ENCODE measurements around the gene BAIAP2L2. TPM values are rescaled to one million over a fixed set of nuclear protein-coding genes. Genes with fewer than 3 reads are reported as not detected.

The BAIAP2L2 gene
- total RNA-seq, 1 donor: 3.0 TPM

DNA sequence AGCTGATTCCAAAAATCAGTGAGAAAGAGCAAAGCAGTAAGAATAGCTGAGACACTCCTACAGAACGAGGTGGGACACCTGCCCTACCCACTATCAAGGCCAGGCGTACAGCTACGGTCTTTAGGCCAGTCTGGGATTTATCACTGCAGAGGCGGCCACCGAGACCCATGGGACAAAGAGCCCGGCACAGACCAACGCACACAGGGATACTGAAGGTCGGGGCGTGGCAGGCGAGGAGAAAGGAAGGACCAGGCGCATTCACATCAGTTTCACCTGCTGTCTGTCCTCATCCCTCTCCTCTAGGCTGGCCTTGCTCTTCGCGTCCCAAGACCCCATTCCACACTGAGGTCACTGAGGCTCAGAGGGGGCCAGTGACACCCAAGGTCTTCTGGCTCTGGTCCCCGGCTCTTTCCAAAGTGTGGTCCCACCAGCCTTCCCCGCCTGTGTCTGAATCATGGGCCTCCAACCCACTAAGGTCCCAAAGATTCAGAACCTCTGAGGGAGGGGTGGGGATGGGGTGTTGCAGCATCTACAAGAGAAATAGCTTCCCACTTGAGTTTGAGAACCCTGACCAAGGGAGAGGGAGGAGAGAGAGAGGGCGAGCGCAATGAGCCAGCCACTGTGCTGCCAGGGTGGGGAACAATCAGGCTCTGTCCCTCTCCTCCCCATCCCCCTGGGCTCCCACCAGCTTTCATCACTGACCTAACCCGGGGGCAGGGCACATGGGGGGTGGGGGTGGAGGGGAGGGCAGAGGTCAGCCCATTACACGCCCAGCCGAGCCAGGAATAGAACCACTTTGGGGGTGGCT, 60.5 kb downstream of the BAIAP2L2 start:
- no peak for TF ChIP-seq CTCF (IDR thresholded peaks at IDR 0.05; ENCODE audit: insufficient read depth, low read depth, low read length)
- no peak for DNase-seq (ENCODE audit: low read depth)
- no peak overlapping the region for H3K4me3 ChIP-seq (ENCODE audit: low read depth, low read length)

DNA sequence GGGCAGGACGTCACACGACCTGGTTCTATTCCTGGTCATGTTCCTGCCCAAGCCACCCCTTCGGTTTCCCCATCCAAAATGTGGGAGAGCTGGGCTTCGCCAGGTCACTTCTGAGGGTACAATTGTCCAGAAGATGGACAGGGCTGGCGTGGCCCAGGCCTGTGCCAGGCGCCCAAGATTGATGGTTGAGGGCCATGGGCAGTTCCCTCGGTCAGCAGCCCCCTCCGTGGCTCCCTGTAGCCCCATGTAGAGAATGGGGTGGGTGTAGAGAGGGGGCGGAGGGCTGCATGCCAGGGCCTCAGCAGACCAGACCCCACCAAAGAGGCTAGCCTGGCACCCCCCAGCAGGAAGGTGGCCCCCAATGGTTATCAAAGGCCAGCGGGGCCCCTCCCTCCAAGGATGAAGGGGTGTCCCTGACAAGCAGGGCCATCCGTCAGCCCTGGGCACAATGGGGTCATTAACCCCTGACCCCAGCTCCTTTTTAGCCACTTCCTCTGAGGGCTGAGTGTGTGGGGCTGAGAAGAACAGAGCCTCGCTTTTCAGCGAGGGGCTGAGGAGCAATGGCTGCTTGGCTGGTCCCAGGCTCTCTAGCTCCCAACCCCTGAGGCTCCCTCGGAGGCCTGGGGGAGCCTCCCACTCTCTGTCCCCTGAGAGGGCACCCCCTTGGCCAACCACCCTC, 64.3 kb downstream of the BAIAP2L2 start:
- no peak overlapping the region for H3K4me3 ChIP-seq (ENCODE audit: low read depth, low read length)
- DNase-seq (ENCODE audit: low read depth): no peak
- no peak for TF ChIP-seq CTCF (IDR thresholded peaks at IDR 0.05; ENCODE audit: insufficient read depth, low read depth, low read length)

DNA sequence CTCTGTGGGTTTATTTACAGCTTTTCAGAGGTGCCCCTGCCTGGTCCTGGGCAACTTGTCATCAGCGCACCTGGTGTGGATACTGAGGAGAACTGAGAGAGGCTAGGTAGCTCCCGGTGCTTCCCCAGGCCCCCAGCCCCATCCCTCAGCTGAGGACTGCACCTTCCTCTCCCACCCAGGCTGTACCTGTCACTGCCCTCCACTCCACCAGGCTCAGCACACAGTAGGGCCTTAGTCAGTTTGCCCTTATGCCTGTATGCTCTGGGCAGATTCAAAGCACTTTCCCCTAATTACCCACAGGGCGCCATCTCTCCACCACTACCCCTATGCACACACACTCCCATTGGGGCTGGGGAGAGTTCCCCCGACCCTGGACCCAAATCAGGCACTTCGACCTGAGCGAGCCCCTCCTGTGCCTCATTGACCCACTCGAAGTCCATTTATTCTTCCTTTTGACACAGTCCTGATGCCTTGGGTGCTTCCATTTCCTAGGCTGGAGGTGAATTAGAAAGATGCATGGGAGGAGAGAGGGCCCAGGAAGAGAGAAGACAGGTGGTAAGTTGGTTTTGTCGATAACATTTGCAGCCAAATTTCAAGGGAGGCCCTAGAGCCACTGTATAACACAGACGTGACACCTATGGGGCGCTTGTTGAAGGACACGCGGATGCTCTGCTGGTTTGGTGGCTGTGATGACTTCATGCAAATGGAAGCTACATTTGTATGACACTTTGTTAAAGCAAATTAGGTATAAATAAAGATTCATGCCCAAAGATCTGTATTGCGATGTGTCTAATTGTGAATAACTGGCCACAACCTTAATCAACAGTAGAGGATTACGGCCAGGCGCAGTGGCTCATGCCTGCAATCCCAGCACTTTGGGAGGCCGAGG, 67.1 kb downstream of the BAIAP2L2 start:
- TF ChIP-seq CTCF (IDR thresholded peaks at IDR 0.05; ENCODE audit: insufficient read depth, low read depth, low read length): no peak
- no peak for DNase-seq (ENCODE audit: low read depth)
- no peak overlapping the region for H3K4me3 ChIP-seq (ENCODE audit: low read depth, low read length)

- H3K4me3 ChIP-seq (ENCODE audit: low read depth, low read length): no peak overlapping the region
- no peak for TF ChIP-seq CTCF (IDR thresholded peaks at IDR 0.05; ENCODE audit: insufficient read depth, low read depth, low read length)
- no peak for DNase-seq (ENCODE audit: low read depth)
Measured at GRCh38 chr22:38042488-38042790, 68.0 kb downstream of the BAIAP2L2 start.

- no peak for DNase-seq (ENCODE audit: low read depth)
- no peak overlapping the region for H3K4me3 ChIP-seq (ENCODE audit: low read depth, low read length)
- TF ChIP-seq CTCF (IDR thresholded peaks at IDR 0.05; ENCODE audit: insufficient read depth, low read depth, low read length): no peak
Measured at GRCh38 chr22:38041760-38042487, 68.6 kb downstream of the BAIAP2L2 start.

All from fibroblast of villous mesenchyme (primary cell).